AG09319 (cell line): ENCODE data around the gene WNT8B.
A peak's percentile ranks its signal among the peaks of the same experiment; 100 is the strongest.

Source experiments
- DNase-seq: peaks from one replicate; pipeline ENCODE4 v3.0.0-alpha.2; 2010; ENCODE audit warnings: low read depth; ENCODE audit errors: extremely low read depth
- CTCF ChIP-seq: IDR thresholded peaks from 2 replicates; pipeline ENCODE4 v1.5.1; 2011; ENCODE audit warnings: low read depth, mild to moderate bottlenecking, inconsistent platforms, low read length, moderate library complexity

The WNT8B gene

GRCh38 chr10:100528123-100528886, 65.5 kb downstream of the WNT8B start:
- TF ChIP-seq CTCF, result no peak
- DNase-seq, result no peak

GRCh38 chr10:100528921-100529474, 66.2 kb downstream of the WNT8B start:
- no peak for TF ChIP-seq CTCF

GRCh38 chr10:100529475-100530298, 66.9 kb downstream of the WNT8B start, which contains the start of gene NDUFB8:
Gene NDUFB8, minus strand, starts transcription at chr10:100529871. Its CDS starts 20 bp downstream, at chr10:100529851.
- no peak for TF ChIP-seq CTCF
- peak; percentile 46 for DNase-seq

More at GRCh38 chr10:100528921-100529474, 66.2 kb downstream of the WNT8B start:
- DNase-seq, result no peak

- DNase-seq, result no peak
Measured at GRCh38 chr10:100531761-100532160, 69.0 kb downstream of the WNT8B start.

More at GRCh38 chr10:100531761-100532160, 69.0 kb downstream of the WNT8B start:
- no peak for TF ChIP-seq CTCF
